GM23338 (cell line): ENCODE results near the gene FOXC2. TPM values are rescaled to one million over a fixed set of nuclear protein-coding genes. Genes with fewer than 3 reads are reported as not detected.

ENCODE experiments used
- ATAC-seq: fragments of 200-7000 bp; cut with Tn5 transposase; 3 replicates; pipeline ENCODE4 v1.9.1; 2020
- DNase-seq: peaks from one replicate; pipeline ENCODE4 v3.0.0-alpha.2; 2015; ENCODE audit warnings: low spot score
- H2AFZ ChIP-seq: fragments of 200-600 bp; sonication (generic); 2 replicates; pipeline ENCODE4 v1.8.0; 2016; ENCODE audit warnings: antibody characterized with exemption, mild to moderate bottlenecking, moderate library complexity
- H3F3A ChIP-seq: fragments of 200-600 bp; sonication (generic); replicated peaks from 2 replicates; pipeline ENCODE4 v1.8.0; 2017; ENCODE audit warnings: antibody characterized with exemption, mixed run types, low read depth
- H3K27ac ChIP-seq: fragments of 200-600 bp; sonication (generic); 2 replicates; pipeline ENCODE4 v1.6.1; 2016; ENCODE audit warnings: low read depth
- H3K27me3 ChIP-seq: fragments of 200-600 bp; sonication (generic); 2 replicates; pipeline ENCODE4 v1.8.0; 2016; ENCODE audit warnings: mild to moderate bottlenecking, mixed run types, moderate library complexity; ENCODE audit not compliant: insufficient read depth
- H3K36me3 ChIP-seq: fragments of 200-600 bp; sonication (generic); 2 replicates; pipeline ENCODE4 v1.8.0; 2016; ENCODE audit warnings: mild to moderate bottlenecking; ENCODE audit not compliant: insufficient read depth
- H3K4me1 ChIP-seq: fragments of 200-600 bp; sonication (generic); 2 replicates; pipeline ENCODE4 v1.8.0; 2016; ENCODE audit warnings: mild to moderate bottlenecking, moderate library complexity; ENCODE audit not compliant: insufficient read depth
- H3K4me2 ChIP-seq: fragments of 200-600 bp; sonication (generic); 2 replicates; pipeline ENCODE4 v1.7.1; 2017; ENCODE audit warnings: mixed run types
- H3K4me3 ChIP-seq: fragments of 200-600 bp; sonication (generic); 2 replicates; pipeline ENCODE4 v1.6.1; 2016; ENCODE audit warnings: mixed run types
- H3K79me2 ChIP-seq: fragments of 200-600 bp; sonication (generic); replicated peaks from 2 replicates; pipeline ENCODE4 v1.8.0; 2017; ENCODE audit warnings: mild to moderate bottlenecking; ENCODE audit not compliant: insufficient read depth
- H3K9me2 ChIP-seq: fragments of 200-600 bp; sonication (generic); 2 replicates; pipeline ENCODE4 v1.8.0; 2017; ENCODE audit not compliant: insufficient read depth
- H4K20me1 ChIP-seq: fragments of 200-600 bp; sonication (generic); replicated peaks from 2 replicates; pipeline ENCODE4 v1.8.0; 2017; ENCODE audit warnings: mild to moderate bottlenecking; ENCODE audit not compliant: insufficient read depth
- H3K27ac Mint-ChIP-seq: 2 replicates; pipeline ENCODE4 v1.8.0; 2020; ENCODE audit warnings: inconsistent platforms, mild to moderate bottlenecking, moderate library complexity, mixed read lengths
- H3K27me3 Mint-ChIP-seq: 3 replicates; pipeline ENCODE4 v1.8.0; 2022; ENCODE audit warnings: low read depth, mild to moderate bottlenecking, moderate library complexity, mixed read lengths, inconsistent platforms; ENCODE audit not compliant: insufficient read depth, poor library complexity
- H3K36me3 Mint-ChIP-seq: 3 replicates; pipeline ENCODE4 v1.8.0; 2021; ENCODE audit warnings: low read depth, mild to moderate bottlenecking, inconsistent platforms, moderate library complexity, mixed read lengths
- H3K4me1 Mint-ChIP-seq: 3 replicates; pipeline ENCODE4 v1.8.0; 2020; ENCODE audit warnings: mild to moderate bottlenecking, inconsistent platforms, mixed read lengths
- H3K4me3 Mint-ChIP-seq: 3 replicates; pipeline ENCODE4 v1.8.0; 2021; ENCODE audit warnings: moderate library complexity, mild to moderate bottlenecking, inconsistent platforms, mixed read lengths
- H3K9me3 Mint-ChIP-seq: 3 replicates; pipeline ENCODE4 v1.8.0; 2020; ENCODE audit warnings: moderate library complexity, mild to moderate bottlenecking, inconsistent platforms, mixed read lengths
- CREB1 ChIP-seq: fragments of 250-450 bp; sonication (Bioruptor Pico); IDR thresholded peaks from 2 replicates; pipeline ENCODE4 v1.5.0; 2020; ENCODE audit warnings: low read depth, mild to moderate bottlenecking, moderate library complexity
- CTCF ChIP-seq, 2 experiments: fragments of 200-600 bp in 1 of 2; sonication (generic) in 1 of 2; conservative IDR thresholded peaks; 2 replicates each; pipeline versions ENCODE4 v1.5.1 to v1.6.1; 2016 to 2017; ENCODE audit warnings: antibody characterized with exemption in 2 of 2, low read depth in 2 of 2, mild to moderate bottlenecking in 2 of 2, moderate library complexity in 1 of 2
- ETS1 ChIP-seq: IDR thresholded peaks from 2 replicates; pipeline ENCODE4 v1.6.1; 2016; ENCODE audit warnings: antibody characterized with exemption
- EZH2phosphoT487 ChIP-seq: fragments of 200-600 bp; sonication (generic); IDR thresholded peaks from one replicate; pipeline ENCODE4 v1.8.1; 2018; ENCODE audit warnings: antibody characterized with exemption; ENCODE audit not compliant: unreplicated experiment
- JUNB ChIP-seq: IDR thresholded peaks from one replicate; pipeline ENCODE4 v1.6.1; 2016; ENCODE audit warnings: antibody characterized with exemption; ENCODE audit not compliant: unreplicated experiment
- NANOG ChIP-seq: IDR thresholded peaks from 2 replicates; pipeline ENCODE4 v1.6.1; 2016; ENCODE audit warnings: antibody characterized with exemption, borderline replicate concordance
- POLR2AphosphoS5 ChIP-seq: IDR thresholded peaks from 2 replicates; pipeline ENCODE4 v1.6.1; 2016; ENCODE audit warnings: antibody characterized with exemption, low read depth
- REST ChIP-seq: IDR thresholded peaks from one replicate; pipeline ENCODE4 v1.6.1; 2018; ENCODE audit warnings: antibody characterized with exemption; ENCODE audit not compliant: unreplicated experiment
- STAT1 ChIP-seq: IDR thresholded peaks from one replicate; pipeline ENCODE4 v1.6.1; 2016; ENCODE audit warnings: antibody characterized with exemption; ENCODE audit not compliant: unreplicated experiment
- ZNF114 ChIP-seq: fragments of 250-450 bp; sonication (Bioruptor Pico); IDR thresholded peaks from 2 replicates; pipeline ENCODE4 v1.5.0; 2020; ENCODE audit warnings: mild to moderate bottlenecking, moderate library complexity
- ZNF331 ChIP-seq: fragments of 250-450 bp; sonication (Bioruptor Pico); IDR thresholded peaks from 2 replicates; pipeline ENCODE4 v1.5.0; 2020; ENCODE audit warnings: low read depth, mild to moderate bottlenecking, moderate library complexity
- polyA plus RNA-seq: library from polyadenylated mRNA; unstranded; fragments of >200 nt; fragmentation: Nextera tagmentation; extraction: Ambion mirVana; gene quantifications from 2 replicates; pipeline ENCODE4 v1.2.1, GENCODE V29; 2016
- total RNA-seq: library from RNA; depleted of rRNA; stranded (reverse); fragments of >200 nt; shearing (Covaris generic); gene quantifications from 2 replicates; pipeline ENCODE4 v1.2.3, GENCODE V29; 2014
- TF ChIP-seq, protein P1 (sequence below): fragments of 250-450 bp; sonication (Bioruptor Pico); IDR thresholded peaks from 2 replicates; pipeline ENCODE4 v1.5.0; 2020; ENCODE audit warnings: mild to moderate bottlenecking, moderate library complexity

Gene FOXC2
- total and polyA plus RNA-seq, 2 experiments from 2014 or later: 0.16 TPM; not detected in 1

GRCh38 chr16:86542756-86543750 is 23.6 kb upstream of the FOXC2 start:
- Histone ChIP-seq H3K27me3 (no peaks in the 10 kb centered on the region), H3K4me1 (no peaks in the 10 kb centered on the region), H3K36me3 (no peaks in the 10 kb centered on the region; the same call in 1 of the 2 replicates), H2AFZ (no peak overlapping the region), H3F3A (no peaks in the 10 kb centered on the region), H3K4me3 (no peak overlapping the region), H3K79me2 (no peaks in the 10 kb centered on the region), H4K20me1 (no peaks in the 10 kb centered on the region), H3K27ac (no peak overlapping the region), H3K9me2 (no peaks in the 10 kb centered on the region), H3K4me2 (no peak overlapping the region)
- no peak for TF ChIP-seq CREB1 (CRISPR knock-in tag)
- TF ChIP-seq JUNB: no peak
- TF ChIP-seq ETS1: no peak
- TF ChIP-seq ZNF331 (CRISPR knock-in tag): no peak
- no peak for TF ChIP-seq NANOG
- TF ChIP-seq REST: no peak
- no peak for TF ChIP-seq STAT1
- TF ChIP-seq CTCF (conservative IDR thresholded peaks at IDR 0.05; ENCODE audit: low read depth in 2 of 2): no peak
- no peak for TF ChIP-seq EZH2phosphoT487
- no peak for TF ChIP-seq POLR2AphosphoS5
- TF ChIP-seq, protein P1, sequence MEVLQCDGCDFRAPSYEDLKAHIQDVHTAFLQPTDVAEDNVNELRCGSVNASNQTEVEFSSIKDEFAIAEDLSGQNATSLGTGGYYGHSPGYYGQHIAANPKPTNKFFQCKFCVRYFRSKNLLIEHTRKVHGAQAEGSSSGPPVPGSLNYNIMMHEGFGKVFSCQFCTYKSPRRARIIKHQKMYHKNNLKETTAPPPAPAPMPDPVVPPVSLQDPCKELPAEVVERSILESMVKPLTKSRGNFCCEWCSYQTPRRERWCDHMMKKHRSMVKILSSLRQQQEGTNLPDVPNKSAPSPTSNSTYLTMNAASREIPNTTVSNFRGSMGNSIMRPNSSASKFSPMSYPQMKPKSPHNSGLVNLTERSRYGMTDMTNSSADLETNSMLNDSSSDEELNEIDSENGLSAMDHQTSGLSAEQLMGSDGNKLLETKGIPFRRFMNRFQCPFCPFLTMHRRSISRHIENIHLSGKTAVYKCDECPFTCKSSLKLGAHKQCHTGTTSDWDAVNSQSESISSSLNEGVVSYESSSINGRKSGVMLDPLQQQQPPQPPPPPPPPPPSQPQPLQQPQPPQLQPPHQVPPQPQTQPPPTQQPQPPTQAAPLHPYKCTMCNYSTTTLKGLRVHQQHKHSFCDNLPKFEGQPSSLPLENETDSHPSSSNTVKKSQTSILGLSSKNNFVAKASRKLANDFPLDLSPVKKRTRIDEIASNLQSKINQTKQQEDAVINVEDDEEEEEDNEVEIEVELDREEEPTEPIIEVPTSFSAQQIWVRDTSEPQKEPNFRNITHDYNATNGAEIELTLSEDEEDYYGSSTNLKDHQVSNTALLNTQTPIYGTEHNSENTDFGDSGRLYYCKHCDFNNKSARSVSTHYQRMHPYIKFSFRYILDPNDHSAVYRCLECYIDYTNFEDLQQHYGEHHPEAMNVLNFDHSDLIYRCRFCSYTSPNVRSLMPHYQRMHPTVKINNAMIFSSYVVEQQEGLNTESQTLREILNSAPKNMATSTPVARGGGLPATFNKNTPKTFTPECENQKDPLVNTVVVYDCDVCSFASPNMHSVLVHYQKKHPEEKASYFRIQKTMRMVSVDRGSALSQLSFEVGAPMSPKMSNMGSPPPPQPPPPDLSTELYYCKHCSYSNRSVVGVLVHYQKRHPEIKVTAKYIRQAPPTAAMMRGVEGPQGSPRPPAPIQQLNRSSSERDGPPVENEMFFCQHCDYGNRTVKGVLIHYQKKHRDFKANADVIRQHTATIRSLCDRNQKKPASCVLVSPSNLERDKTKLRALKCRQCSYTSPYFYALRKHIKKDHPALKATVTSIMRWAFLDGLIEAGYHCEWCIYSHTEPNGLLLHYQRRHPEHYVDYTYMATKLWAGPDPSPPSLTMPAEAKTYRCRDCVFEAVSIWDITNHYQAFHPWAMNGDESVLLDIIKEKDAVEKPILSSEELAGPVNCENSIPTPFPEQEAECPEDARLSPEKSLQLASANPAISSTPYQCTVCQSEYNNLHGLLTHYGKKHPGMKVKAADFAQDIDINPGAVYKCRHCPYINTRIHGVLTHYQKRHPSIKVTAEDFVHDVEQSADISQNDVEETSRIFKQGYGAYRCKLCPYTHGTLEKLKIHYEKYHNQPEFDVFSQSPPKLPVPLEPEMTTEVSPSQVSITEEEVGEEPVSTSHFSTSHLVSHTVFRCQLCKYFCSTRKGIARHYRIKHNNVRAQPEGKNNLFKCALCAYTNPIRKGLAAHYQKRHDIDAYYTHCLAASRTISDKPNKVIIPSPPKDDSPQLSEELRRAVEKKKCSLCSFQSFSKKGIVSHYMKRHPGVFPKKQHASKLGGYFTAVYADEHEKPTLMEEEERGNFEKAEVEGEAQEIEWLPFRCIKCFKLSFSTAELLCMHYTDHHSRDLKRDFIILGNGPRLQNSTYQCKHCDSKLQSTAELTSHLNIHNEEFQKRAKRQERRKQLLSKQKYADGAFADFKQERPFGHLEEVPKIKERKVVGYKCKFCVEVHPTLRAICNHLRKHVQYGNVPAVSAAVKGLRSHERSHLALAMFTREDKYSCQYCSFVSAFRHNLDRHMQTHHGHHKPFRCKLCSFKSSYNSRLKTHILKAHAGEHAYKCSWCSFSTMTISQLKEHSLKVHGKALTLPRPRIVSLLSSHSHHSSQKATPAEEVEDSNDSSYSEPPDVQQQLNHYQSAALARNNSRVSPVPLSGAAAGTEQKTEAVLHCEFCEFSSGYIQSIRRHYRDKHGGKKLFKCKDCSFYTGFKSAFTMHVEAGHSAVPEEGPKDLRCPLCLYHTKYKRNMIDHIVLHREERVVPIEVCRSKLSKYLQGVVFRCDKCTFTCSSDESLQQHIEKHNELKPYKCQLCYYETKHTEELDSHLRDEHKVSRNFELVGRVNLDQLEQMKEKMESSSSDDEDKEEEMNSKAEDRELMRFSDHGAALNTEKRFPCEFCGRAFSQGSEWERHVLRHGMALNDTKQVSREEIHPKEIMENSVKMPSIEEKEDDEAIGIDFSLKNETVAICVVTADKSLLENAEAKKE (CRISPR knock-in tag): no peak
- TF ChIP-seq ZNF114 (CRISPR knock-in tag): no peak
- DNase-seq: no peak
- ATAC-seq: no peak
- H3K4me3 Mint-ChIP-seq: no peak overlapping the region
- peaks cover 10% of the 10 kb centered on the region; the same call in 2 of the 3 replicates for H3K36me3 Mint-ChIP-seq
- peaks cover 3% of the 10 kb centered on the region for H3K27me3 Mint-ChIP-seq
- H3K4me1 Mint-ChIP-seq: no peaks in the 10 kb centered on the region
- H3K9me3 Mint-ChIP-seq: no peaks in the 10 kb centered on the region
- no peak overlapping the region for H3K27ac Mint-ChIP-seq
